ENCODE data around the gene PRKAG2.
A peak's percentile ranks its signal among the peaks of the same experiment; 100 is the strongest.

PRKAG2 gene

GRCh38 chr7:151856516-151856915 is 20.4 kb downstream of the PRKAG2 start:
- Mint-ChIP-seq H3K4me1 (peaks cover 46% of the 10 kb centered on the region), H3K27ac (peak overlapping the region; percentile 15), H3K9me3 (no peaks in the 10 kb centered on the region), H3K36me3 (no peaks in the 10 kb centered on the region), H3K4me3 (no peak overlapping the region)
- no peak for DNase-seq (ENCODE audit: low spot score in 2 of 2)
- ATAC-seq: no peak

- Mint-ChIP-seq H3K4me1 (peaks cover 49% of the 10 kb centered on the region), H3K27ac (no peak overlapping the region), H3K36me3 (no peaks in the 10 kb centered on the region), H3K9me3 (no peaks in the 10 kb centered on the region), H3K4me3 (no peak overlapping the region)
- ATAC-seq (no peak), DNase-seq (ENCODE audit: low spot score in 2 of 2) (no peak)
These were observed 20.8 kb downstream of the PRKAG2 start for GRCh38 chr7:151856098-151856497.

GRCh38 chr7:151854720-151855071 is 22.2 kb downstream of the PRKAG2 start:
- DNase-seq (ENCODE audit: low spot score in 2 of 2) (no peak), ATAC-seq (no peak)
- no peaks in the 10 kb centered on the region for H3K9me3 Mint-ChIP-seq
- H3K4me1 Mint-ChIP-seq: peaks cover 56% of the 10 kb centered on the region
- no peak overlapping the region for H3K4me3 Mint-ChIP-seq
- no peaks in the 10 kb centered on the region for H3K36me3 Mint-ChIP-seq
- H3K27ac Mint-ChIP-seq: no peak overlapping the region

GRCh38 chr7:151853896-151854719 is 22.8 kb downstream of the PRKAG2 start:
- H3K4me1 Mint-ChIP-seq: peaks cover 54% of the 10 kb centered on the region

GRCh38 chr7:151852486-151853396 is 24.2 kb downstream of the PRKAG2 start:
- peak overlapping the region; percentile 64 for H3K4me3 Mint-ChIP-seq
- H3K36me3 Mint-ChIP-seq: no peaks in the 10 kb centered on the region
- H3K4me1 Mint-ChIP-seq: peaks cover 40% of the 10 kb centered on the region
- no peak for ATAC-seq
- DNase-seq (ENCODE audit: low spot score in 2 of 2): no peak
- no peaks in the 10 kb centered on the region for H3K9me3 Mint-ChIP-seq
- H3K27ac Mint-ChIP-seq: peak overlapping the region; percentile 76

More at GRCh38 chr7:151853896-151854719, 22.8 kb downstream of the PRKAG2 start:
- ATAC-seq (no peak), DNase-seq (ENCODE audit: low spot score in 2 of 2) (no peak)
- H3K36me3 Mint-ChIP-seq: no peaks in the 10 kb centered on the region
- H3K9me3 Mint-ChIP-seq: no peaks in the 10 kb centered on the region
- no peak overlapping the region for H3K27ac Mint-ChIP-seq
- H3K4me3 Mint-ChIP-seq: no peak overlapping the region

- ATAC-seq (peak; percentile 44), DNase-seq (ENCODE audit: low spot score in 2 of 2) (no peak)
- Mint-ChIP-seq H3K4me1 (peaks cover 32% of the 10 kb centered on the region), H3K27ac (peak overlapping the region; percentile 89), H3K4me3 (peak overlapping the region; percentile 64), H3K36me3 (no peaks in the 10 kb centered on the region), H3K9me3 (no peaks in the 10 kb centered on the region)
These were observed 25.1 kb downstream of the PRKAG2 start for GRCh38 chr7:151851782-151852181.

- Mint-ChIP-seq H3K9me3 (no peaks in the 10 kb centered on the region), H3K4me3 (peak overlapping the region; percentile 64), H3K4me1 (peaks cover 27% of the 10 kb centered on the region), H3K27ac (peak overlapping the region; percentile 89), H3K36me3 (no peaks in the 10 kb centered on the region)
- no peak for DNase-seq (ENCODE audit: low spot score in 2 of 2)
- peak; percentile 75 for ATAC-seq
These were observed 25.7 kb downstream of the PRKAG2 start for GRCh38 chr7:151851145-151851751.

GRCh38 chr7:151850491-151851124 is 26.3 kb downstream of the PRKAG2 start:
- Mint-ChIP-seq H3K36me3 (no peaks in the 10 kb centered on the region), H3K27ac (peak overlapping the region; percentile 89), H3K9me3 (no peaks in the 10 kb centered on the region), H3K4me1 (peaks cover 27% of the 10 kb centered on the region), H3K4me3 (peak overlapping the region; percentile 64)
- ATAC-seq (no peak), DNase-seq (ENCODE audit: low spot score in 2 of 2) (no peak)

- H3K27ac Mint-ChIP-seq: peak overlapping the region; percentile 52
- no peak for DNase-seq (ENCODE audit: low spot score in 2 of 2)
- H3K4me3 Mint-ChIP-seq: no peak overlapping the region
- H3K36me3 Mint-ChIP-seq: no peaks in the 10 kb centered on the region
- peaks cover 27% of the 10 kb centered on the region for H3K4me1 Mint-ChIP-seq
- ATAC-seq: no peak
- H3K9me3 Mint-ChIP-seq: no peaks in the 10 kb centered on the region
These were observed 27.0 kb downstream of the PRKAG2 start for GRCh38 chr7:151849879-151850260.

- H3K4me3 Mint-ChIP-seq: no peak overlapping the region
- H3K27ac Mint-ChIP-seq: no peak overlapping the region
- DNase-seq (ENCODE audit: low spot score in 2 of 2): no peak
- H3K4me1 Mint-ChIP-seq: peaks cover 27% of the 10 kb centered on the region
- ATAC-seq: no peak
- no peaks in the 10 kb centered on the region for H3K36me3 Mint-ChIP-seq
- H3K9me3 Mint-ChIP-seq: no peaks in the 10 kb centered on the region
These were observed 27.7 kb downstream of the PRKAG2 start for GRCh38 chr7:151849008-151849878.

GRCh38 chr7:151847681-151848081 is 29.2 kb downstream of the PRKAG2 start:
- H3K4me3 Mint-ChIP-seq: no peak overlapping the region
- no peak for ATAC-seq
- DNase-seq (ENCODE audit: low spot score in 2 of 2): no peak
- peaks cover 21% of the 10 kb centered on the region for H3K4me1 Mint-ChIP-seq
- no peaks in the 10 kb centered on the region for H3K9me3 Mint-ChIP-seq
- H3K36me3 Mint-ChIP-seq: no peaks in the 10 kb centered on the region
- H3K27ac Mint-ChIP-seq: no peak overlapping the region

GRCh38 chr7:151847136-151847535 is 29.8 kb downstream of the PRKAG2 start:
- H3K36me3 Mint-ChIP-seq: no peaks in the 10 kb centered on the region
- ATAC-seq (no peak), DNase-seq (ENCODE audit: low spot score in 2 of 2) (no peak)
- peaks cover 16% of the 10 kb centered on the region for H3K4me1 Mint-ChIP-seq
- H3K9me3 Mint-ChIP-seq: no peaks in the 10 kb centered on the region
- H3K4me3 Mint-ChIP-seq: no peak overlapping the region
- H3K27ac Mint-ChIP-seq: no peak overlapping the region

GRCh38 chr7:151845412-151846205 is 31.3 kb downstream of the PRKAG2 start:
- Mint-ChIP-seq H3K9me3 (no peaks in the 10 kb centered on the region), H3K27ac (peak overlapping the region; percentile 63), H3K36me3 (no peaks in the 10 kb centered on the region), H3K4me1 (peaks cover 2% of the 10 kb centered on the region), H3K4me3 (no peak overlapping the region)
- DNase-seq (ENCODE audit: low spot score in 2 of 2): no peak
- ATAC-seq: no peak

GRCh38 chr7:151844825-151845200 is 32.1 kb downstream of the PRKAG2 start:
- ATAC-seq (no peak), DNase-seq (ENCODE audit: low spot score in 2 of 2) (no peak)
- peaks cover 2% of the 10 kb centered on the region for H3K4me1 Mint-ChIP-seq
- no peaks in the 10 kb centered on the region for H3K36me3 Mint-ChIP-seq
- no peak overlapping the region for H3K4me3 Mint-ChIP-seq
- no peaks in the 10 kb centered on the region for H3K9me3 Mint-ChIP-seq
- peak overlapping the region; percentile 63 for H3K27ac Mint-ChIP-seq

All from stimulated activated effector memory CD8-positive, alpha-beta T cell treated with anti-CD3 and anti-CD28 coated beads, Interleukin-12 subunit alpha, Interleukin-12 subunit beta, amount 100 ng/mL, for 72 hours (primary cell).